ENCODE measurements around the gene EMC8. TPM values are rescaled to one million over a fixed set of nuclear protein-coding genes. Genes with fewer than 3 reads are reported as not detected.

The EMC8 gene
- total RNA-seq, 4 donors from 2014 or later, result 14.1 to 63.1 (median 21.8) TPM

GRCh38 chr16:85833219-85833920 is 34.0 kb upstream of the EMC8 start:
- TF ChIP-seq, protein P1, sequence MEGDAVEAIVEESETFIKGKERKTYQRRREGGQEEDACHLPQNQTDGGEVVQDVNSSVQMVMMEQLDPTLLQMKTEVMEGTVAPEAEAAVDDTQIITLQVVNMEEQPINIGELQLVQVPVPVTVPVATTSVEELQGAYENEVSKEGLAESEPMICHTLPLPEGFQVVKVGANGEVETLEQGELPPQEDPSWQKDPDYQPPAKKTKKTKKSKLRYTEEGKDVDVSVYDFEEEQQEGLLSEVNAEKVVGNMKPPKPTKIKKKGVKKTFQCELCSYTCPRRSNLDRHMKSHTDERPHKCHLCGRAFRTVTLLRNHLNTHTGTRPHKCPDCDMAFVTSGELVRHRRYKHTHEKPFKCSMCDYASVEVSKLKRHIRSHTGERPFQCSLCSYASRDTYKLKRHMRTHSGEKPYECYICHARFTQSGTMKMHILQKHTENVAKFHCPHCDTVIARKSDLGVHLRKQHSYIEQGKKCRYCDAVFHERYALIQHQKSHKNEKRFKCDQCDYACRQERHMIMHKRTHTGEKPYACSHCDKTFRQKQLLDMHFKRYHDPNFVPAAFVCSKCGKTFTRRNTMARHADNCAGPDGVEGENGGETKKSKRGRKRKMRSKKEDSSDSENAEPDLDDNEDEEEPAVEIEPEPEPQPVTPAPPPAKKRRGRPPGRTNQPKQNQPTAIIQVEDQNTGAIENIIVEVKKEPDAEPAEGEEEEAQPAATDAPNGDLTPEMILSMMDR (IDR thresholded peaks at IDR 0.05; ENCODE audit: low read depth), result no peak

- TF ChIP-seq, protein P1 (IDR thresholded peaks at IDR 0.05; ENCODE audit: low read depth), result no peak
Measured at GRCh38 chr16:85832570-85833218, 33.4 kb upstream of the EMC8 start.

GRCh38 chr16:85830821-85831220 is 31.5 kb upstream of the EMC8 start:
- TF ChIP-seq, protein P1 (IDR thresholded peaks at IDR 0.05; ENCODE audit: low read depth), result no peak

DNA sequence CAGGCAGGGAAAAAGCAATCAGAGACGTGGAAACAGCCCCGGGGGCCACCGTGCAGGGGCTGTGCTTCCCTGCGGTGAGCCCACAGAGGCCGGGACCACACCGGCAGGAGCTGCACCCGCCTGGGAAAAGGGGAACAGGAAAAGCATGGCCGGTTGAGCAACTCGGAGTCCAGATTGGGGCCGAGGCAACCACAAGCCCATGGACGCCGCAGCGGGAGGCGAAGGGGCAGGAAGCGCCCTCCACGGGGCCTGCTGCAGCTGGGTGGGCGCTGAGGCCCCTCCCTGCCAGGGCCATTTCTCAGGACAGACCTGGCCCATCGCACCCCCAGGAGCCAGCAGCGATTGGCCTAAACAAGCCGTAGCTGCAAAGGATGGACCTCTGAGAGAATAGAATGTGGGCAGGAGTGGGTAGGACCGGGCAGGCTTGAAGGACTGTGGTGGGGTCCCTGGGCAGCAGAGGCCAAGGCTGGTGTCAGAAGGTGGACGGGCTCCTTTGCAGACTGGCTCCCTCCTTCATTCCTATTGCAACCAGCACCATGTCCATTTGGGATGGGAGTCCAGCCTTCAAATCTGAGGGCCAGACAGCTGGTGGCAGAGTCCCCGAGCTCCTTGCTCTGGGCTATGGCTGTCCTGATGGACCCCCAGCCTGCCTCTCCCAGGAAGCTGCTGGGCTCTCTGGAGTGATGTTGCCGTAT is 30.6 kb upstream of the EMC8 start:
- TF ChIP-seq, protein P1 (IDR thresholded peaks at IDR 0.05; ENCODE audit: low read depth), result no peak

GRCh38 chr16:85829171-85829719 is 29.9 kb upstream of the EMC8 start:
- TF ChIP-seq, protein P1 (IDR thresholded peaks at IDR 0.05; ENCODE audit: low read depth), result no peak

- TF ChIP-seq, protein P1 (IDR thresholded peaks at IDR 0.05; ENCODE audit: low read depth), result no peak
Measured at GRCh38 chr16:85828166-85828565, 28.8 kb upstream of the EMC8 start.

All from subcutaneous adipose tissue (tissue), 4 donors.